GM21360 (cell line): ENCODE measurements around the gene SHROOM4.

ENCODE experiments used
- ATAC-seq: cut with Tn5 transposase; IDR thresholded peaks from one replicate; pipeline ENCODE4 v1.9.1; 2021; ENCODE audit warnings: mild to moderate bottlenecking, moderate library complexity; ENCODE audit not compliant: unreplicated experiment

The SHROOM4 gene

GRCh38 chrX:50779694-50780093, 34.3 kb downstream of the SHROOM4 start:
- no peak for ATAC-seq

GRCh38 chrX:50778272-50778671, 35.7 kb downstream of the SHROOM4 start:
- no peak for ATAC-seq

- ATAC-seq, result no peak
Measured at GRCh38 chrX:50776248-50776647, 37.7 kb downstream of the SHROOM4 start.

GRCh38 chrX:50771382-50771781, 42.6 kb downstream of the SHROOM4 start:
- no peak for ATAC-seq

- no peak for ATAC-seq
Measured at GRCh38 chrX:50770702-50771101, 43.3 kb downstream of the SHROOM4 start.

GRCh38 chrX:50769389-50770063, 44.5 kb downstream of the SHROOM4 start:
- ATAC-seq, result no peak

- no peak for ATAC-seq
Measured at GRCh38 chrX:50768801-50769200, 45.2 kb downstream of the SHROOM4 start.

- no peak for ATAC-seq
Measured at GRCh38 chrX:50765986-50766385, 48.0 kb downstream of the SHROOM4 start.

- no peak for ATAC-seq
Measured at GRCh38 chrX:50762578-50762977, 51.4 kb downstream of the SHROOM4 start.

- no peak for ATAC-seq
Measured at GRCh38 chrX:50756276-50756675, 57.7 kb downstream of the SHROOM4 start.

GRCh38 chrX:50751091-50751490, 62.9 kb downstream of the SHROOM4 start:
- no peak for ATAC-seq

GRCh38 chrX:50747471-50747900, 66.5 kb downstream of the SHROOM4 start:
- no peak for ATAC-seq

GRCh38 chrX:50736656-50737055, 77.3 kb downstream of the SHROOM4 start:
- no peak for ATAC-seq

- ATAC-seq, result no peak
Measured at GRCh38 chrX:50726296-50726695, 87.7 kb downstream of the SHROOM4 start.

- no peak for ATAC-seq
Measured at GRCh38 chrX:50725310-50725709, 88.7 kb downstream of the SHROOM4 start.

GRCh38 chrX:50723006-50723405, 91.0 kb downstream of the SHROOM4 start:
- no peak for ATAC-seq

GRCh38 chrX:50721764-50722521, 92.1 kb downstream of the SHROOM4 start:
- ATAC-seq, result no peak

- no peak for ATAC-seq
Measured at GRCh38 chrX:50719614-50720013, 94.4 kb downstream of the SHROOM4 start.

GRCh38 chrX:50718776-50719175, 95.2 kb downstream of the SHROOM4 start:
- ATAC-seq, result no peak

- ATAC-seq, result no peak
Measured at GRCh38 chrX:50716706-50717105, 97.3 kb downstream of the SHROOM4 start.

GRCh38 chrX:50712777-50713176, 101.2 kb downstream of the SHROOM4 start:
- ATAC-seq, result no peak

GRCh38 chrX:50711907-50712306, 102.1 kb downstream of the SHROOM4 start:
- no peak for ATAC-seq
